Measurements from ENCODE around the gene PDGFB.
A peak's percentile ranks its signal among the peaks of the same experiment; 100 is the strongest.

Gene PDGFB

DNA sequence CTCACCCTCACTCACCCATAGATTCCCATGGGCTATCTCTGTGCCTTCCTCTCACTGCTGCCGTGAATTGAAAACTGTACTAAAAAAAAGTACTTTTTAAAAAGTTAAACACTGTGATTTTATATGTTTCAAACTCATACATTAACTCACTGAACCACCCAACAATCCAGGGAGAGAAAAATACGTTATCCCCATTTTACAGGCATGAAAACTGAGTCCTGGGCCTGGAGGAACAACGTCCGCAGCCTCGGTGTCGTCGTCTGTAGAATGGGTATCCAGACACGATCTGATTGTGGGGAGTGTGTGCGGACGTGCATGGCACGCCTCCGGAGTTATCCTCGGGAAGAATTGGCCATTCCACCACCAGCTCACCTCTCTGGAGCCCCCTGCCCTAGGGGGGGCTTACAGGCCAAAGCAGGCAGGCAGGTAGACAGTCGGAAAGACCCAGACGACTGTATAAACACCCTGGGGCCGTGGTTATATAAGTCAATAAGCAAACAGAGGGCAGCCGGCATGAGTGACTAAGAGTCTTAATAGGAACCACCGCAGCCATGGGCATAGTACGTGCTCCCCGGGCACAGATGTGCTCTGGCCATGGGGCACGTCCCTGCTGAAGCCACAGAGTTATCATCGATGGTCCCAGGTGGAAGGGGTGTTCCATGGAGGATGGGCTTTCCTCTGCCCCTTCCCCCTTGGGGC lies 7.1 kb upstream of the PDGFB start:
- H3K27ac Mint-ChIP-seq: peak overlapping the region in 1 of 2 donors; percentile 27
- H3K4me3 Mint-ChIP-seq: no peak overlapping the region
- ATAC-seq: no peak
- DNase-seq: no peak
- H3K27me3 Mint-ChIP-seq: peaks cover 87% of the 10 kb centered on the region
- H3K4me1 Mint-ChIP-seq: peaks cover 42% of the 10 kb centered on the region
- no peaks in the 10 kb centered on the region for H3K9me3 Mint-ChIP-seq

DNA sequence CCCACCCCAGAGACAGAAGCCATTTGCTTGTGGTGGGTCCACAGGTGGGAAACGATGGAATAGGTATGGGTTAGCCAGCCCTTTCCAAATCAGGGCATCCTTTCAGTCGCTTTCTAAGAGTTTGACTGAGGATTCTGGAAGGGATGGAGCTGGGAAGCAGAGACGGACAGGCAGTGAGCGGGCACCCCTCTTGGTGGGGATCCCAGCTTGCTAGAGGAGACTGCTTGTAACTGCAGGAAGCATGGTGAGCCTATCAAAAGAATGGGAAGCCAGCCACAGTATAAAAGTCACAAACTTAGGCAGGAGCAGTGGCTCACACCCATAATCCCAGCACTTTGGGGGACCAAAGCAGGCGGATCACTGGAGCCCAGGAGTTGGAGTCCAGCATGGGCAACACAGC lies 6.1 kb upstream of the PDGFB start:
- peaks cover 44% of the 10 kb centered on the region for H3K4me1 Mint-ChIP-seq
- H3K27ac Mint-ChIP-seq: no peak overlapping the region
- H3K27me3 Mint-ChIP-seq: peaks cover 91% of the 10 kb centered on the region
- DNase-seq: no peak
- no peak for ATAC-seq
- H3K4me3 Mint-ChIP-seq: no peak overlapping the region
- no peaks in the 10 kb centered on the region for H3K9me3 Mint-ChIP-seq

DNA sequence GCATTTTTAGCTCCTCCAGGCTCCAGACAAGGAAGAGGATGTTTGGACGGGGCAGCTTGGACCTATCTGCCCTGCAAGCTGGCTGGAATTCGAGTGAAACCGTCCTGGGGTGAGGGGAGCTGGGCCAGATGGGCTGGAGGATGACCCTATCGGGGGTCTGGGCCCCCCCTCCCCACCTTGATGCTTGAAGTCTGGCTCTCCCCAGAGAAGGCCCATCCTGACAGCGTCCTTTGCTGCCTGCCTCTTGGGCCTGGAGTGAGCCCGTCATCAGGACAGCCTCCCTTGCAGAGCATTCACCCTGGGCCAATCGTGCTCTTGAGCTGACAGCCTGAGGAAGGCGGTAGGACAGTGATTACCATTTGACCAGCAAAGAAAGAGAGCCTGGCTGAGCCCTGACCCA lies 5.3 kb upstream of the PDGFB start:
- no peak for DNase-seq
- H3K4me1 Mint-ChIP-seq: peaks cover 44% of the 10 kb centered on the region
- no peak overlapping the region for H3K27ac Mint-ChIP-seq
- H3K9me3 Mint-ChIP-seq: no peaks in the 10 kb centered on the region
- H3K4me3 Mint-ChIP-seq: no peak overlapping the region
- H3K27me3 Mint-ChIP-seq: peaks cover 91% of the 10 kb centered on the region
- no peak for ATAC-seq

DNA sequence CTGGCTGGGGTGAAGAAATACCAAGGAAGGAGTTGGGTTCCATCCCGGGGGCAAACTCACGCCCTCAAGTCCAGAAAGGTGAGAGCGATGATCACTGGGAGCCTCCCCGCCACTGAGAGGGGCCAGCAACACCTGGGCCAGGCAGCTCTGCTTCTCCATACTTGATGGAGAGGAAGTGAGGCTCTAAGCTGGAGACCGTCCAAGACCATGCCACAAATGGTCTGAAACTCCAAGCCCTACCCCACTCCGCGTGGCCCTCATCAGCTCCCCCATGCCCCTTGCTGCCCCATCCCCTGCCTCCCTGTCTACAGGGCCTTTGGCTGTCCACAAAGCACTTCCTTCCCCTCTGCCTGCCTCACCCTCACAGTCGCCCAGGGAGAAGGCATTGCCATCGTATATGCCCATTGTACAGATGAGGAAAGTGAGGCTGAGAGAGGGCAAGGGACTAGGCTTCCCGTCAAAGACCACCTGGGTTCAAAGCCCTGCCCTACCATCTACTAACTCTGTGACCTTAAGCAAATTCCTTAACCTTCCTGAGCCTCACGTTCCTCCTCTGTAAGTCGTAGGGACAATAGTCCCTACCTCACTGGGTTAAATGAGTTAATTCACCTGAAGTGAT lies 4.4 kb upstream of the PDGFB start:
- no peaks in the 10 kb centered on the region for H3K9me3 Mint-ChIP-seq
- H3K27me3 Mint-ChIP-seq: peaks cover 92% of the 10 kb centered on the region
- no peak overlapping the region for H3K4me3 Mint-ChIP-seq
- DNase-seq: no peak
- H3K4me1 Mint-ChIP-seq: peaks cover 44% of the 10 kb centered on the region
- no peak for ATAC-seq
- H3K27ac Mint-ChIP-seq: no peak overlapping the region

DNA sequence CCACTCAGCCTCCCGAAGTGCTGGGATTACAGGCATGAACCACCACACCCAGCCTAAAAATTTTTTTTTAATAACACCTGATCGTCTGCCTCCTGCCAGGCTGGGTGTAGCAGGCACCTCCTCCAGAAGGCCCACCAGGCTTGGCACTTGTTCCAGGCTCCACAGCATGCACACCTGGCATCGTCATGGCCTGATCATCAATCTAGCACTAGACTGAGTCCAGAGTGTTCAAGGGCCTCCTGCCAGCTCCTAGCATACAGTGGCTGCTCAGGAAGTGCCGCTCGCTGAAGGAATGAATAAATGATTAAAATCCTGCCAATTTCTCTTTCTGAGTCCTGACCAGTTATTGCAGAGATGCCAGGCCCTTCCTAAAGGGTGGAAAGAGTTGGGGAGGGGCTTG lies 3.5 kb upstream of the PDGFB start:
- H3K27ac Mint-ChIP-seq: no peak overlapping the region
- DNase-seq (no peak), ATAC-seq (no peak)
- H3K27me3 Mint-ChIP-seq: peaks cover 99% of the 10 kb centered on the region
- no peaks in the 10 kb centered on the region for H3K9me3 Mint-ChIP-seq
- peaks cover 44% of the 10 kb centered on the region for H3K4me1 Mint-ChIP-seq
- no peak overlapping the region for H3K4me3 Mint-ChIP-seq

DNA sequence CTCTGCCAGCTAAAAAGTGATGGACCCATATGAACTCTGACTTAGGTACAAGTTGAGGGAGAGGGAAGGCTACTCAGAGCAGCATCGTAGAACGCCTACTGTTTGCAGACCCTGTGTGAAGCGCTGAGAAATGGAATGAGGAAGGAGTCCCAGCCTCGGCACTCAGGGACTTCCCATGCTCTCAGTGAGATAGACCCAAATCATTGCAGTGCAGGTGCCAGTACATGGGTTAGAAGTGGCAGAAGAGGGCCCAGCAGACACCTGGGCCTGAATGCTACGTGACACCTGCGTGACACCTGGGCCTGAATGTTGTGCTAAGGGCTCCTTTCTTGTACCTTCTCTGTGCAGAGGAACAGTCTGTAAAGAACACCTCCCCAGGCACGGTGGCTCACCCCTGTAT lies 2.6 kb upstream of the PDGFB start:
- H3K27me3 Mint-ChIP-seq: peaks cover 98% of the 10 kb centered on the region
- H3K27ac Mint-ChIP-seq: no peak overlapping the region
- peaks cover 42% of the 10 kb centered on the region for H3K4me1 Mint-ChIP-seq
- no peaks in the 10 kb centered on the region for H3K9me3 Mint-ChIP-seq
- no peak overlapping the region for H3K4me3 Mint-ChIP-seq
- DNase-seq: no peak
- no peak for ATAC-seq

DNA sequence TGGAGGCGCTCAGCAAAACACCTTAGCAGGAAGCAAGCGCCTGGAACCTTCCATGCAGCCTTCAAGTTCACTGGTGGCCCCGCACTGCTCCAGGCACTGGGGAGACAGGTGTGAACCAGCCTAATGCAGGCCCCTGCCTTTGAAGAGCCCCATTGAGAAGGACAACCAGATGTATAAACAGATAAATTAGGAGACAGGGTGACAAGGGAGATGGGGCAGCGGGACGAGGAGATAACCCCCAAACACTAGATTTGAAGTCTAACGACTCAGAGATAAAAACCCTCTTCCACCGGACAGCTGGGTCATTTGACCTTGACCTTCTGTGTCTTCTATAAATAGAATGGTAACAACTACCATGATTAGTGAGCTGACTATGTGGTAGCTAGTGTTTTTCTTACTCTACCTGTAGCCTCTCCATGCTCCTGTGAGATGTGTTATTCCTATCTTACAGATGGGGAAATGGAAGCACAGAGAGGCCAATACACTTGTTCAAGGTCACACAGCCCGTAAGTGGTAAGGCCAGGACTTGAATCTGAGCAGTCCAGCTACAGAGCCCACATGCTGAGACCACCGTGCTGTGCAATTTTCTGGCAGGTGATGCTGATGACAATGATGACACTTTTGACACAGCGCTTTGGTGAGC lies 2.0 kb upstream of the PDGFB start:
- ATAC-seq (no peak), DNase-seq (no peak)
- peaks cover 96% of the 10 kb centered on the region for H3K27me3 Mint-ChIP-seq
- no peak overlapping the region for H3K27ac Mint-ChIP-seq
- no peak overlapping the region for H3K4me3 Mint-ChIP-seq
- H3K9me3 Mint-ChIP-seq: no peaks in the 10 kb centered on the region
- H3K4me1 Mint-ChIP-seq: peaks cover 42% of the 10 kb centered on the region

DNA sequence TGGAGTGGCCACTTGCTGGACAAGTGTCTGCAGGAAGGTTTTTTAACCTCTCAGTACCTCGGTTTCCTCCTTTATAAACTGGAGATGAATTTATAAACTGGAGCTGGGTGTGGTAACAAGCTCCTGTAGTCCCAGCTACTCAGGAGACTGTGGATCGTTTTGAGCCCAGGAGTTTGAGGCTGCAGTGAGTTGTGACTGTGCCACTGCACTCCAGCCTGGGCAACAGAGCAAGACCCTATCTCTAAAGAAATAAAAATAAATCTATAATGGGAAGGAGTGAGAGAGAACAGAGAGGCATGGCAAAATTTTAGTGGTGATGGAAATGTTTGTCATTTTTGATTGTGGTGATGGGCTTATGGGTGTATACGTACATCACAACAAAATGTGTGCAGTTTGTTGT lies 1.4 kb upstream of the PDGFB start:
- no peak for ATAC-seq
- Mint-ChIP-seq H3K4me3 (no peak overlapping the region), H3K4me1 (peaks cover 48% of the 10 kb centered on the region)

DNA sequence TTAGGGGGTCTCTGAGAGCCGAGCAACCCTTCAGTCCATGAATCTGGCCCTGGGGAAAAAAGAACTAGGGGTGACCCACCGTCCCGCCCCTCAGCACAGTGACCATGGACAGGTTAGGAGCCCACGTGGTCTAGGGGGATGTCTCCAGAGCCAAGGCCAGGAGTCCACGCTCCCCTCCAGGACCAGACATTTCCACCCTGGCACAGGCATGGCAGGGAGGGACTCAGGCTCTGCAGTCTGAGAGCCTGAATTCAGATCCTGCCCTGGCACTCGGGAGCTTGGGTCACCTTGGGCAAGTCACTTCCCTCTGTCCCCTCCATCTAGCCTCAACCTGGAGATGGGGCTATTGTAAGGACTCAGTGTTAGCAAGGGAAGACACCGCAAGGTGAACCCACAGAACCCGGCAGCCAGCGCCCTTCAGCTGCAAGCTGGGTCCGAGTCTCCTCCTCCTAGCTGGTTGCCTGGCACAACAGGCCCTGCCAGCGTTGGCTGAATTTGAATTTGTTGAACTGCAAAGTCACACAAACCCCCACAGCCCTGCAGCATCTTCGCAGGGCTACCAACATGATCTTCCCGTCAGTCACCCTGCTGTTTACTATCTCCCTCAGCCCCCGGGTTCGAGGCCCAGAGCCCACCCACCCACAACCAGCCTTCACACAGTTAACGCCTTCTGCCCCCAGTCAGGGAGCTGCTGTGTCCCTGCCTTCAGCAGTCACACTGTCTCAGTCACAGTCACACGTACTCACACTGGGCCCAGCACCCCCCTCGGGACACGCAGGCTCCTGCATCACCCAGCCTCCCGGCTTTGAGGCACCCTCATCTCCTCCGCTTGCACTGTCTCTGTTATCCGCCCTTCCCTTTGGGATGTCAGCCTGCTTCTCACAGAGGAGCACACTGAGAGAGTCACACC lies 603 bp upstream of the PDGFB start:
- Mint-ChIP-seq H3K9me3 (no peaks in the 10 kb centered on the region), H3K4me1 (peaks cover 51% of the 10 kb centered on the region), H3K27me3 (peaks cover 92% of the 10 kb centered on the region), H3K27ac (no peak overlapping the region), H3K4me3 (peak overlapping the region in 1 of 2 donors; percentile 31)
- no peak for DNase-seq
- no peak for ATAC-seq

More for the DNA sequence above, 1.4 kb upstream of the PDGFB start:
- Mint-ChIP-seq H3K27ac (no peak overlapping the region), H3K9me3 (no peaks in the 10 kb centered on the region), H3K27me3 (peaks cover 96% of the 10 kb centered on the region)
- DNase-seq: no peak

DNA sequence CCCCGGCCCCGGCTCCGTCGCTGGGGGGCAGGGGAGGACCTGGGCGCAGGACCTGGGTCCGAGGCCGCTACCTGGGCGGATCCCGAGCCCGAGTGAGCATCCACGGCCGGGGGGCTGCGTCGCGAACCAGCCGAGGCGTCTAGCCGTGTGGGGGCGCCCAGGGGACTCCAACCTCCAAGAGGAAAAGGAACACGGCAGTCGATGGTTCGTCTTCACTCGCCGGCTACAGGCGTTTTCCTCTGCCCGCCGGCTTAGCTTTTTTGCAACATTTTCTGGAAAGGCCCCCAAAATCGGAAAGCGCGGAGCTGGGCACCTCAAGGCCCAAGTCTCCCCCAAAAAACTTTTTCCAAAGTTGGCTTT lies 666 bp downstream of the PDGFB start:
- DNase-seq (no peak), ATAC-seq (no peak)
- H3K27ac Mint-ChIP-seq: no peak overlapping the region
- H3K4me1 Mint-ChIP-seq: peaks cover 63% of the 10 kb centered on the region
- H3K27me3 Mint-ChIP-seq: peaks cover 92% of the 10 kb centered on the region
- H3K4me3 Mint-ChIP-seq: peak overlapping the region; percentile 73
- no peaks in the 10 kb centered on the region for H3K9me3 Mint-ChIP-seq

DNA sequence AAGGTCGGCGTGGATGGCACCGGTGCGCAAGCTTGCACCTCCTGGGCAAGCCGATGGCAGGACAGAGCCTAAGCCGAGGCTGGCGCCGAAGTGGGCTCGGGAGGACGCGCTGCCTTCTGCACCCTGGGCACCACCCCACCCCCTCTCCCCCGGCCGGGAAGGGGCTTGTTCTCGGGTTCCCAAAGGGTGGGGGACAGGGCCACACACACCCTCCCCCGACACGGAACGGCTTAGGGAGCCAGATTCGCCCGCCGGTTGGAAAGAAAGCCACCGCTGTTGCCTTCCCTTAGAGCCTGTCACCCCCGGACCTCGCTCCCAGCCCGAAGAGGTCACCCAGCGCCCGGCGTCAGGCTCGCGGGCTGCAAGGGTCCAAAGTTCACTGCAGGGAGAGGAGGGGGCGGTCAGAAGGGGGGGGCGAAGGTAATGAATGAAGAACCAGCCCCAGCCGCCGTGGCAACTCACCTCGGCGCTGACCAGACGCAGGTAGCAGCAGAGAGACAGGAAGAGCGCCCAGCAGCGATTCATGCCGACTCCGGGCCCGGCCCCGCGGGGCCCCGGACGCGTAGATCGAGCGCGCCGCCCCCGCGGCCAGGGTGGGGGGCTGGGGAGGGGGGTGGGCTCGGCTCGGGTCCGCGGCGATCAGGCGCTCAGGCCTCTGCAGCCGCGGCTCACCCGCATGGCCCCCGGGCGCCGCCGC lies 1.2 kb downstream of the PDGFB start:
- no peaks in the 10 kb centered on the region for H3K9me3 Mint-ChIP-seq
- H3K4me3 Mint-ChIP-seq: peak overlapping the region; percentile 81 to 87
- peaks cover 68% of the 10 kb centered on the region for H3K4me1 Mint-ChIP-seq
- peaks cover 92% of the 10 kb centered on the region for H3K27me3 Mint-ChIP-seq
- DNase-seq (peak; percentile 17 to 31), ATAC-seq (peak; percentile 42)
- no peak overlapping the region for H3K27ac Mint-ChIP-seq

DNA sequence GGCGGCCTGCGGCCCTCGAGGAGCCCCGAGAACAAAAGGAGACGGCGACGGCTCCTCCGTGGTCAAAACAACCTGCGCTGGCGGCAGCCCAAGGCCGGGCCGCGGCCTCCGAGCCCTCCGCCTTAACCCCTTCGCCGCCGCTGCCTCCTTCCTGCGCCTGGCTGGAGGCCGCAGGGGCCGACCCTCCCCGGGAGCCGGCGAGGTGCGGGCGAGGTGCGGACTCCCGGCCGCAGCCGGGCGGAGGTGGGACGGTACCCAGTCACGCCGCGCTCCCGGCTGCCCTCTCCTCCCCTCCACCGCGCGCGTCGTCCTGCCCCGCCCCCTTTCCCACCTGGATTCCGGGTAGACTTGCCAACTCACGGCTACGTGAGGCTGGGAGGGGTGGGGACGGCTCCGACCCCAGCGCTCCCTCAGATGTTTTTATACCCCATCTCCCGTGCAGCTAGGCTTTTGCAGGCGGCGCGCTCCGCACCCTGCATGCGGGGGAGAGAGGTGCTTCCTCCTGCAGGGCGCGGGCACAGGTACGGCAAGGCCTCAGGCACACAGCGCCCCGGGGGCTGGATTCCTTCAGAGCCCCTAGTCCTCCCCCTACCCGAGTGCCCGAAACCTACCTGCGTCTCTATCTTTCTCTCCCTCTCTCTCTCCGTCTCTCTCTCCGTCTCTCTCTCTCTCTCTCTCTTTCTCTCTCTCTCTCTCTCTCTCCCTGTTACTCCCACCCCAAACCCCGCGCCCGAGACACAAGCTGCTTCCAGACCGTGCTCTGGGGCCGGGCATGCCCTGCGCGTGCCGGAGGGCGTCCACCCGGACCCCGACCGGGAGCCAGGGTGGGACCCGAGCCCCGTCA lies 2.0 kb downstream of the PDGFB start:
- H3K27ac Mint-ChIP-seq: peak overlapping the region in 1 of 2 donors; percentile 2
- peaks cover 73% of the 10 kb centered on the region for H3K4me1 Mint-ChIP-seq
- ATAC-seq: peak; percentile 50
- peak overlapping the region; percentile 81 to 87 for H3K4me3 Mint-ChIP-seq
- peak in 1 of 2 donors; percentile 34 for DNase-seq
- peaks cover 88% of the 10 kb centered on the region for H3K27me3 Mint-ChIP-seq
- H3K9me3 Mint-ChIP-seq: no peaks in the 10 kb centered on the region

DNA sequence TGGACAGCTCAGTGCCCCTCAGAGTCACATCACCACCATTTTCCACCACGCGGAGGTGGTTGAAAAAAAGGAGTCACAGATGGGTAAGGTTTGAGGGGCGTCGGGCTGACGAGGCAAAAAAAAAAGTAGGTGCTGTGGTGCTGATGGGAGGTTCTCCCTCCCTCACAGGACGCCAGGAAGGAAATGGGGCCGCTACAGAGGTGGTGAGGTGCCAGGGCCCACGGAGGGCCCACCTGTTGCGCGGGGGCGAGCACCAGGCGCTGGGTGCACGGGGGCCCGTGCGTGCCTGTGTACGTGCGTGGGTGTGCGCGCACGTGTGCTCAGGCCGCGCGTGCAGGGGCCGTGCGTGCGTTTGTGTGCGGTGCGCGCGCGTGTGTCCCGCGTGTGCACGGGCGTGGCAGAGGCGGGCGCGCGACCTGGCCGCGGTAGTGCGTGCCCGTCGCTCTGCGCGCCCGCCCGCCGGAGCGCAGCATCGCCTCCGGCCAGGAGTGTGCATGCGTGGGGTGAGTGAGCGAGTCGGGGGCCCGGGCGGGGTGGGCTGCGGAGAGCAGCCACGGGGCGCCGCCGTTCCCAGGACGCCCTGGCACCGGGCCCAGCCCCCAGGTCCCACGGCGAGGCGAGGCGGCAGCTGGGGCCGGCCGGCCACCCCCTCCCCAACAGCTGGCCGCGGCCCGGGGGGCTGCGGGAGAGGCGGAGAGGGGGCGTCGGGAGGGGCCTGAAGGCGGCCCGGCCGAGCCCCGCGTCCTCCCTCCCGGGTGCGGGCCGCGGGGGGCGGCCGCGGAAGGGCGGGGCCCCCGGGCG lies 2.8 kb downstream of the PDGFB start:
- Mint-ChIP-seq H3K4me3 (peak overlapping the region; percentile 87 to 89), H3K9me3 (no peaks in the 10 kb centered on the region), H3K27ac (peak overlapping the region in 1 of 2 donors; percentile 86), H3K27me3 (peaks cover 87% of the 10 kb centered on the region), H3K4me1 (peaks cover 82% of the 10 kb centered on the region)
- no peak for ATAC-seq
- DNase-seq: peak in 1 of 2 donors; percentile 18
